ENCODE results near the gene TRAF3IP1.
"Not testable (repeated sequence)": the region's sequence is repeated elsewhere in the genome, so short reads cannot be mapped to it uniquely, and the experiment has no call there.

TRAF3IP1 gene

GRCh38 chr2:238382381-238382781 is 62.1 kb downstream of the TRAF3IP1 start:
- DNase-seq, result no peak

- no peak for DNase-seq
These were observed 62.8 kb downstream of the TRAF3IP1 start for GRCh38 chr2:238383135-238383534.

- no peak for DNase-seq
These were observed 63.5 kb downstream of the TRAF3IP1 start for GRCh38 chr2:238383743-238384380.

GRCh38 chr2:238387332-238387731 is 67.0 kb downstream of the TRAF3IP1 start:
- DNase-seq, result no peak

- no peak for DNase-seq
These were observed 68.5 kb downstream of the TRAF3IP1 start for GRCh38 chr2:238388794-238389193.

- no peak for DNase-seq
These were observed 69.8 kb downstream of the TRAF3IP1 start for GRCh38 chr2:238389988-238390589.

- no peak for DNase-seq
These were observed 70.8 kb downstream of the TRAF3IP1 start for GRCh38 chr2:238391042-238391689.

GRCh38 chr2:238396663-238397062 is 76.3 kb downstream of the TRAF3IP1 start:
- DNase-seq, result no peak

- DNase-seq, result no peak
These were observed 77.0 kb downstream of the TRAF3IP1 start for GRCh38 chr2:238397356-238397755.

- no peak for DNase-seq
These were observed 78.3 kb downstream of the TRAF3IP1 start for GRCh38 chr2:238398577-238398976.

GRCh38 chr2:238399094-238399493 is 78.8 kb downstream of the TRAF3IP1 start:
- DNase-seq, result no peak

GRCh38 chr2:238401551-238401950 is 81.2 kb downstream of the TRAF3IP1 start:
- DNase-seq, result no peak

GRCh38 chr2:238403632-238404405 is 83.5 kb downstream of the TRAF3IP1 start:
- no peak for DNase-seq

- DNase-seq, result no peak
These were observed 84.3 kb downstream of the TRAF3IP1 start for GRCh38 chr2:238404406-238405216.

- not testable (repeated sequence) for DNase-seq
These were observed 84.9 kb downstream of the TRAF3IP1 start for GRCh38 chr2:238405217-238405555.

GRCh38 chr2:238406221-238406997 is 86.1 kb downstream of the TRAF3IP1 start:
- DNase-seq, result no peak

- DNase-seq, result no peak
These were observed 86.6 kb downstream of the TRAF3IP1 start for GRCh38 chr2:238406998-238407285.

GRCh38 chr2:238407566-238407965 is 87.2 kb downstream of the TRAF3IP1 start:
- DNase-seq, result no peak

- DNase-seq, result no peak
These were observed 88.5 kb downstream of the TRAF3IP1 start for GRCh38 chr2:238408615-238409340.

- no peak for DNase-seq
These were observed 89.3 kb downstream of the TRAF3IP1 start for GRCh38 chr2:238409341-238410199.
